HG03066 (cell line): ENCODE measurements around the gene KAT2B.

Source experiments
- ATAC-seq: cut with Tn5 transposase; IDR thresholded peaks from one replicate; pipeline ENCODE4 v1.9.1; 2021; ENCODE audit warnings: low read depth; ENCODE audit not compliant: unreplicated experiment

Gene KAT2B

DNA sequence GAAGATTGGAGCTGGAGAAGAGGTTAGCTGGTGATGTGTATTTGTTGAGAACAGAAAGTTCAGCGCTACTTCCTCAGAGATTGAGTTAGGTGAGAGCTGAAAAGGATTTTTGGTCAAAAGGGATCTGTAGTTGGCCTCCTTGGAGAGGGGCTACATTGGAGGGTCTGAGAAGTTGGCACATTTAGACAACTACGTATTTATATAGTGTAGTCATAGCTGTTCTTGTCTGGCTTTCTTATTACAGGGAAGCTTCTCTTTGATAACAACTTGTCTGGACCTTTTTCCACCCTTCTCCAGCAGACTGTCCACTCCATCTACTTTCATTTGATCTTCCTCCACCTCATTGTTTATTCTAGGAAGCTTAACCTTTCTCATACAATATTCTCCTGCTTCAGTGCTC lies 43.7 kb downstream of the KAT2B start:
- ATAC-seq, result no peak

DNA sequence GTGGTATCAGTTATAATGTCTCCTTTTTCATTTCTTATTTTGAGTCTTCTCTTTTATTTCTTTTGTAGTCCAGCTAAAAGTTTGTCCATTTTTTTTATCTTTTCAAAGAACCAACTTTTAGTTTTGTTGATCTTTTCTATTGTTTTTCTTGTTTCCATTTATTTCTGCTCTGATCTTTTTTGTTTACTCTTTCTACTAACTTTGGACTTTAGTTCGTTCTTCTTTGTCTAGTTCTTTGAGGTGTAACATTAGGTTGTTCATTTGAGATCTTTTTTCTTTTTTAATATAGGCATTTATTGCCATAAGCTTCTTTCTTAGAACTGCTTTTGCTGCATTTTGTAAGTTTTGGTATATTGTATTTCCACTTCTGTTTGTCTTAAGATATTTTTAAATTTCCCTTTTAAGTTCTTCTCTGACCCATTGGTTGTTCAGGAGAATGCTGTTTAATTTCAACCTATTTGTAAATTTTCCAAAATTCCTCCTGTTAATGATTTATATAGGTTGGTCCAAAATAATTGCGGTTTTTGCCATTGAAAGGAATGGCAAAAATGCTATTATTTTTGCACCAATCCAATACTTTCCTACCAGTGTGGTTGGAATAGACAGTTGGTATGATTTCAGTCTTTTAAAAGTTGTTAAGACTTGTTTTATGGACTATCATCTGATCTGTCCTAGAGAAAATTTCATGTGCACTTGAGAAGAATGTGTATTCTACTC lies 51.2 kb downstream of the KAT2B start:
- ATAC-seq, result no peak

DNA sequence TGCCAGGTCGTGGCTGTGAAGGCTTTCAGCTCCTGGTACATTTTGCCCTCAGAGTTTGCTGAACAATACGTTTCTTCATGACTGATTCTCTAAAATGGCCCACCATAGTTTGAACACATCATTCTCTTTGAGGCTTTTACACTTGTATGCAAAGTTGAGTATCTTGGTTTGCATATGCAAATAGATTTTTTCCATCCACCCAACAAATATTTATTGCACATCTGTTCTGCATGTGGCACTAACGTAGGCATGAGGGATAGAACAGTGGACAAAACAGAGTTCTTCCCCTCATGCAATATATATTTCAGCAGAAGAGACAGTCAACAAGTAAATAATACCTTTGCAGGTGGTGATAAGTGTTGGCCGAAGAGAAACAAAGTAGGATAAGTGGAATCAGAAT lies 55.2 kb downstream of the KAT2B start:
- ATAC-seq, result no peak

DNA sequence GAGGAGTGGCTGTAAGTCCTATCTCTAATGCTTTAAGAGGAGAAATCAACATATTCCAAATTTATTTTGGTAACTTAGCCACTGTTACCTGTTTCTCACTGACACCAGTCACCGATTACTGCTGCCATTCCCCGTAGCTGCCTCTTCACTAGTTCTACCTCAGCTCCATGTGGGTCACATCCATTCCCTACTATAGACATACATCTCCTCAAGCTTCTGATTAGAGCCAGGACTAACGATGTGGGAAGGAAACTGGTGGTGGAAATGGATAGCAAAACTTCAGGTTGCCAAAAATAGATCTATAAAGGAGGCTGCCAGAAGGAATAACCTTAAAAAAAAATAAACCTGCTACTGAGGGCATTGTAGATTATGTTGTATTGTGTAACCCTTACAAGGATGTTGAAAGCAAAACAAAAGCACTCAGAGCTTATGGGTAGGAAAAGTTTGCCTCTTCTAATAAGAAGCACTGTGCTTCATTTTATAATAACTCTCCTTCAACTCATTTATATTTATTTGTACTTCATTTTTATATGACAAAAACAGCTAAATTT lies 56.0 kb downstream of the KAT2B start:
- ATAC-seq, result no peak

DNA sequence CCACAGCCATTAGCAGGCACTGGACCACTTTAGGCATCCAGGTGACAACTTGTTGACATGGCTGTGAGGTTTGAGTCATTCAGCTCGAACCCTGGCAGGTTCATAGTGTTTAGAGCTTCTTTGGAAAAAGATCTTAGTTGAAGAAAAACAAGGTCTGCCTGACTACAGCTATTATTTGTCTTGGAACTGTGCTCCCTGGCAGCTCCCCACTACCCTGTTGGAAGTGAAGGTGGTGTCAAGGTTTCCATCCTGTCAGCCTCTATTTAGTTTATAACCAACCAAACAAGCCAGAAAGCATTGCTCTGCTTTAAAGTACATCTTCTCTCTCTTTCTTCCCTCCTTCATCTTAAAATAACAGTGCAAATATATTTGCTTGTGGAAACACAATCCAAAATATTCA lies 56.8 kb downstream of the KAT2B start:
- no peak for ATAC-seq

DNA sequence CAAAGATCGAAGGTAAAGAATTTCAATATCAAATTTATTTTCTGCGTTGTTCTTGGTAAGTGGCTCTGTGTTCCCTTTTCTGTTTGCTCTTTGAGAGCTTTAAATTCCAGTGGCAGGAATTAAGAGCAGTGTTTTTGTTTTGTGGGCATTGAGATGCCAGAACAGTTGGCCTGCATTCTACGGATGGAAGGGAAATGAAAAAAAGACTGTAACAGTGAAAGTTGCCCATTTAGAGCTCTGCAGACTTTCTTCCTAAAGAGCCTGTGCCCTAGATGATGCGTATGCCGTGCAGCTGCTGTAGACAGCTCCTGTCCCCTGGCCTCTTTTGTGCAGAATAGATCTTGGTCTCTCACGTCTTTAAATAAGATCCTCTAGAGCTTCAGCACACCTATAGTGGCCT lies 58.8 kb downstream of the KAT2B start:
- ATAC-seq, result no peak

DNA sequence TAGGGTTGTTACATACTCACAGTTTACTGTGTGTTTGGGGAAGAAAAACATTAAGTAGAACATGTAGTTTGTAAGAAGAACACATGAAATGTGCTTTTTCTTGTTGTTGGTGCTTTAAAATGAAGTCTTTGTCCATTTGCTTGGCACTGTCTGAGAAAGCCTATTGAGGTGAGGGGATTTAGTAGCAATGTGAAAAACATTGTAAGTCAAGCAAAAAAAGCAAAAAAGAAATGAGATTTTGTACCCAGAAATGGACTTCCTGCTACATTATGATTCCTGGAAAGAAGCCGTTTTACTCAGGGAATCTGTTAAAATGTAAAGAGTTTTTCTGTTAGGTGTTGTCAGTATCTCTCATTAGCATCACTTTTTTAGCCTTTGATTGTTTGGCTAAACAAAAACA lies 59.9 kb downstream of the KAT2B start:
- no peak for ATAC-seq

DNA sequence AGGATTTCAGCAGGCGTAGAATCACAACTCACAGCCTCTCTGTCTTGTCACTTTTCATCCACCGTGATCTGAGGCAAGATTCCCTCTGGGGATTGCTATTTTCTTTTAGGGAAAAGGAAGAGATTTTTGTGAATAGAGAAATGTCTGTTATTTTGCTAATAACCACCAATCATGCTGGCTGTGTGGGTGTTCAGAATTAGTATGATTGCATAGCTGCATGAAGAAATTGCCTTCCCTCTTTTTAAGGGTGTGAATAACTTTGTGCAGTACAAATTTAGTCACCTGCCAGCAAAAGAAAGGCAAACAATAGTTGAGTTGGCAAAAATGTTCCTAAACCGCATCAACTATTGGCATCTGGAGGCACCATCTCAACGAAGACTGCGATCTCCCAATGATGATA lies 60.8 kb downstream of the KAT2B start:
- ATAC-seq, result no peak

DNA sequence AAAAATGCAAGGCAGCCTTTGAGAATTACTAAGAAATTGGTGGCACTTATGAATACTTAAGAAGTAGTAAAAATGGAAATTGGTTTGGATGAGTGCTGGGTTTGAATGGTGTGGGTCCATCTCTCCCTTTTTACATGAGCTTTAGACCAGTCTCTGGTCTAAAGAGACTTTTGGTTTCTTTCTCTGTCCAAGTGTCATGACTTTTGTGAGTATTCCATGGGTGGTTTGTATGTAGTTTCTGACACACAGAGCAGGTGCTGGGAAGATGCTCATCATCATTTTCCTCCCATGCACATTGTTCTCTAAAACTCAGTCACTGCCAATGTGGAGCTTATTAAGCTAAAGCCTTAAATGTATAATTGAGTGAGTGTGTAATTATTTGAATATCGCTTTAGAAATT lies 63.5 kb downstream of the KAT2B start:
- ATAC-seq, result peak; percentile 12

DNA sequence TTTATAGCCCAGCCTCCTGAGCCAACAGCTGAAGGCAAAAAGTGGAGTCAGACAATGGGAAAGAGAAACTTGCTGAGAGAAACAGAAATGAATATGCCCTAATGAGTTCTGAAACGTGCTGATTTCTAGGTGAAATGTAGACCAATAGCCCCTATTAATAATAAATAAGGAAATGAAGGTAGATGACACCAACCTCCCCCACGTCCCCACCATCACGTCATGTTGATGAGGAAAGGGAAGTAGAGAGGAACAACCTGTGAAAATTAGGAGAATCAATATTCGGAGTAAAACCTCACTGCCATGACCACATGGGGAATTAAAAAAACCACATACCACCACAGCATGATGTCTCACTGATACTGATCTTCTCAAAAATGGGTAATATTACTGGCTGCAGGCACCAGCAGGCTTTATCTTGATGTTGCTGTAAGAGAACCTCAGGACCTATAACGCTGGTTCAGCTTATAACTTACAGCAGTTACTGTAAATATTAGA lies 64.0 kb downstream of the KAT2B start:
- peak; percentile 68 for ATAC-seq

DNA sequence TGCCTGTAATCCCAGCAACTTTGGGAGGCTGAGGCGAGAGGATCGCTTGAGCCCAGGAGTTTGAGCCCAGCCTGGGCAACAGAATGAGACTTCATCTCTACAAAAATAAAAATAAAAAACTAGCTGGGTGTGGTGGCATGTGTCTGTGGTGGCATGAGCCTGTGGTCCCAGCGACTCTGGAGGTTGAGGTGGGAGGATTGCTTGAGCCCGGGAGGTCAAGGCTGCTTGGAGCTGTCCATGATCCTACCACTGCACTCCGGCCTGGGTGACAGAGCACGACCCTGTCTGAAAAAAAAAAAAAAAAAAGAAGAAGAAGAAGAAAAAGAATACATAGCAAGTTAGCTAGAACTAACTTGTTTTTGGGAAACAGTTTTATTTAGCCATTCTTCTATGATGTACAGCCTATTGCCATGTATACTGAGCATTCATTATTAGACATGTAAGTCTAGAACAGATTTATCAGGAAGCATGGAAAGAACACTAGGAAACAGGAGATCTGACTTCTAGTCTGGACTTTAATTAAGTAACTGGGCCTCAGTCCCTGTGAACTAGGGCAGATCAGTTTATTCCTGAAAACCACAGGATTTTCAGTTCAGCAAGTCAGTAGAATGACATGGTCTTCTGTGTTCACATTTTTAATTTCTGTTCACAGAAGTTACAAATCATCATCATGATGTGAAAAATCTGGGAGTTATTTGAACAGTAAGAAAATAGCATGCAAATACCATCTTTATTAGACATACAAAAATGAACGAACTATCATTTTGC lies 65.5 kb downstream of the KAT2B start:
- ATAC-seq, result no peak

DNA sequence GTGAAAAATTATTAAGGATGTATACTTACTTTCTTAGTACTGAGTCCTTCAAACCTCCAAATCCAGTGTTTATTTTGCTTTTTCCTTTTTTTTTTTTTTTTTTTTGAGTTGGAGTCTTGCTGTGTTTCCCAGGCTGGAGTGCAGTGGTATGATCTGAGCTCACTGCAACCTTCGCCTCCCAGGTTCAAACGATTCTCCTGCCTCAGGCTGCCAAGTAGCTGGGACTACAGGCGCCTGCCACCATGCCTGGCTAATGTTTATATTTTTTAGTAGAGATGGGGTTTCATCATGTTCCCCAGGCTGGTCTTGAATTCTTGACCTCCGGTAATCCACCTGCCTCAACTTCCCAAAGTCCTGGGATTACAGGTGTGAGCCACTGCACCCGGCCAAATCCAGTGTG lies 67.5 kb downstream of the KAT2B start:
- no peak for ATAC-seq

DNA sequence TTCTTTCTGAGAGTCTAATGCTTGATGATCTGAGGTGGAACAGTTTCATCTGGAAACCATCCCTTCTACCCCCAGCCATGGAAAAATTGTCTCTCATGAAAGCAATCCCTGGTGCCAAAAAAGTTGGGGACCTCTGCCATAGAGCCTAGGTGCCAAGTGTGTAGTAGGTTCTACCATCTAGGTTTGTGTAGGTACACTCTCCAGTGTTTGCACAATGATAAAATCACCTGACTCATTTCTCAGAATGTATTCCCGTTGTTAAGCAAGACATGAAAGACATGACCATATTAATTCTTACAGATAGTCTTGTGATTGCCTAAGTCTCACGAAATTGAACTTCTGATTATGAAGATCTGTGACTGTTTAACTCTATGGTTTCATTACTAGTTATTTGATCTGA lies 68.6 kb downstream of the KAT2B start:
- ATAC-seq, result no peak

DNA sequence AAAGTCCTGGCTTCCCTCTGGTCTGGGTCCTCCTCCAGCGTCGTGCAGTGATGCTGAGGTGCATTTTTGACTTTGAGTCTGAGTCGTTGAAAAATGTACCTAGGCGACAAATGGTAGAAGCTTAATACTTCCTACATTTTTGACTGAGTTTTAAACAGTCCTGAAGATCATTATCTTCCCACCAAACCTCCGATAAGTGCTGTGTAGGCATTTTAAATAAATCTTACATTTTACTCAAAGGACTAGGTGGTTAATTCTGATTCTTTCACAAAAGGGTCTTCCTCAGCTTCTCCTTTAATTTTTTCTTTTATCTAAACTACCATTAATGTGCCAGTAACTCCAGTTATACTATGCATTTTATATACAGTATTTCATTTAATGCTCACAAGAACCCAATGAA lies 70.6 kb downstream of the KAT2B start:
- no peak for ATAC-seq

DNA sequence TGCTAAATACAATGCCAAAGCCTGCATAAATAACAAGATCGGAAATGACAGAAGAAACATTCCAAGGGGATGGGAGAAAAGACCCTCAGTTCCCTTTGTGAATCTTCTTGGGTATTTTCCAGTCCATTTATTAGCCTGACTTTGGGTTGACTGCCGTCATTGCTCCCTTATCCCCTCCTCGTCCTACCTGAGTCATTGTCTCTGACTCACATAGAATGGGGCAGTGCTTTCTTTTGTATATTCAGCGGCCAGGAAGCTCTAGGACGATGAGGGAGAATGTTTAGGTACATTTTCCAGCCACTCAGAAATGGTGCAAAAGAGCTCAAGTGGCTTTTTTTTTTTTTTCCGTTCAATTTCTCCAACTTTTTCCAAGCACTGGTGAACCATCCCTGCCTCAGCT lies 71.6 kb downstream of the KAT2B start:
- ATAC-seq, result no peak

DNA sequence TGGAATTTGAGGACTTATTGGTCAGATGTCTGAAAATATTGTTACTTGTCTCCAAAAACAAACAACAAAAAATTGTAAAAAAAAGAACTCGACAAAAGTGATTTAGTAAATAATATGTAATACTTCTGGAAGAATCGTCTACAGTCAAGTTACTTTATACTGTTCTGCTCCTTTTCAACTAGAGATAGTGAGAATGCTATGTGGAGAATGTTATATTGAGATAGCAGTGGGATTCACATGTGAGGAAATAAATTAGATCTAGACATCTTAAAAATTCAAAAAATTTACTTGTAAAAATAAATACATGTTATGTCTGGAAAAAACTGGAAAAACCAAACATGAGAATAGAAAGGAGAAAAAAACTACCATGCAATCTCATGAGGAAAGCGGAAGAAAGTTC lies 80.8 kb downstream of the KAT2B start:
- no peak for ATAC-seq

DNA sequence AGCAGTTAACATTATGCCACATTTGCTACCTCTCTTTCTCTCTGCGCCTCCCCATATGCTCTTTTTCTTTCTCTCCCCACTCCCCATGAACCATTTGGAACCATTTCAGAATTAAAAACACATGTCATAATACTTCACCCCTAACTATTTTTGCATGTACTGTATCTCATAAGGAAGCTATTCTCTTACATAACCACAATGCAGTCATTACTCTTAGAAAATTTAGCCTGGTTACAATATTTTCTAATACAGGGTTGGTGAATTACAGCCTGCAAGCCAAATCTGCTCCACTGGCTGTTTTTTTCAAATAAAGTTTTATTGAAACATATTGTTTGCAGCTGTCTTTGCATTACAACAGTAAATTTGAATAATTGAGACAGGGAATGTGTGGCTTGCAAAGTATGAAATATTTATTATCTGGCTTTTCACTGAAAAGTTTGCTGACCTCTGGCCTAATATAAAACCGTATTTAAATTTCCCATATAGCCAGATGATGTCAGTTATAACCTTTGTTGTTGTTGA lies 82.9 kb downstream of the KAT2B start:
- no peak for ATAC-seq

DNA sequence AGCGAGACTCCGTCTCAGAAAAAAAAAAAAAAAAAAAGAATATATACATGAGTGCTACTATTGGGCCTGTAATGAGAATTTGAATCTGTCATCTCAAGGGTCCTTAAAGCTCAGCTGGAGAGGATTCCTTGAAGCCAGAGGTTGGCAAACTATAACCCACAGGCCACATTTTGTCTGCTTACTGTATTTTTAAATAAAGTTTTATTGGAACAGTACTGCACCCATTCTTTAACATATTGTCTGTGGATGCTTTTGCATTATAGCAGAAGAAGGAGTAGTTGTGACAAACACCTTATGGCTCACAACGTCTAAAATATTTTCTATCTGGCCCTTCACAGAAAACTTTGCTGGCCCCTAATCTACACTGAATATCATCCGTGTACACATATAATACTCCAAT lies 85.0 kb downstream of the KAT2B start:
- no peak for ATAC-seq

DNA sequence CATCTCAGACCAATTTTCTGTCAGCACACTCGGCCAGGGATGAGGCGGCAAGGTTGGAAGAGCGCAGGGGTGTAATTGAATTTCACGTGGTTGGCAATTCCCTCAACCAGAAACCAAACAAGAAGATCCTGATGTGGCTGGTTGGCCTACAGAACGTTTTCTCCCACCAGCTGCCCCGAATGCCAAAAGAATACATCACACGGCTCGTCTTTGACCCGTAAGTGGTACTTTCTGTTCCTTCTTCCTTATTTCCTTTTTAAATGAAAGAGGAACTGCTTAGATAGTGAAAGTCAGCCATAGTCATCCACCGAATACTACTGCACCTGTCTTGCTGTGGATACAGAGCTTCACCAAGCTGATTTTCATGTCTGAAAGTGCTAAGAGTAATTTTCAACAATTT lies 85.7 kb downstream of the KAT2B start:
- peak; percentile 100 for ATAC-seq

DNA sequence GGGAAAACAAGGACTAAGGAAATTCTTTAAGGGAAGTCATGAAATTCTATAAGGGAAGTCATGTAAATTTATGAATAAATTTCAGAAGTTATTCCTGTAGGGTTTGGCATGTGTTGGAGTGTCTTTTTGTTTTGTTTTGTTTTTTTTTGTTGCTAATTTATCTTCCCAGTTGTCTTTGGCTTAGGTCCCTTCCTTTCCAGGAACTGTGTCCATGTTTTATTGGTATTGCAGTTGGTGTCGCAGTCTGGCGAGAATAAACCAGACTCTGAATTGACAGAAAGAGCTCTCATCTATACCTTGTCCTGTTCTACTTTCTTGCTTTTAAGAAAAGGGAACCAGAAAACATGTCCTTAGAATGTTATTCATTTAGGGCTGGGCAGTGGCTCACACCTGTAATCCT lies 88.1 kb downstream of the KAT2B start:
- no peak for ATAC-seq

DNA sequence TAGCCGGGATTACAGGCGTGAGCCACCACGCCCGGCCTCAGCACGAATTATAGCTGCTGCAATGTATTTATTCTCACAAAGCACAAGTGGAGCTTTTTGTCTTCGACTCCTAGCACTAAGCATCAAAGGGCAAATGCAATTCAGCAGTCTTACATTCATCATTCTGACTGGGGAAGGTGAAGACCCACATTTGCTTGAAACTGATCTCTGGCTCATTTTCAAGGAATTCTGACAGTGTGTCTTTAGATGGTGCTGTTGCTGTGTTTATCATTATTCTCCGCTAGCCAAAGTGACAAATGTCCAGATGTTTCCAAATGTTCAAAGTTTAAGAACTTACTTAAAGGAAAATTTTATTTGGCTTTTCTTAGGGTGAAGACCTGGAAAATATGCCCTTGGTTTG lies 89.9 kb downstream of the KAT2B start:
- ATAC-seq, result no peak

DNA sequence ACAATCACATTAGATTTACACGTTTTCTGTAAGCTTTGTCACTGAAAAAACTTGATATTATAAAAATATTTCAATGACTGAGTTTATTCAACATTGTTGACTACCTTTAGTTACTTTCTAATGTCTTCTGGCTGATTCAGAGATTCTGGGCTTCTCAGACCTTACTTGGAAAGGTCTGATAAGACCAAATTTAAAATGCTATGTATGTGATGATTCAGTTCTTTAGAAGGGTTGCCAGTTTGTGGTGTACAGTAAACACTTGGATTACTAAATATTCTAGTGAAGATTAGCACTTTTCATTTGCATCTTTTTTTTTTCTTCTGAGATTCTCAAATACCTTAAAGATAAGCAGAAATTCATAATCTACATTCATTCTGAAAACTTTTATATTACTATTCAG lies 96.0 kb downstream of the KAT2B start:
- no peak for ATAC-seq
